Measurements from ENCODE around the gene CDC42SE2.
"Not testable (repeated sequence)": the region's sequence is repeated elsewhere in the genome, so short reads cannot be mapped to it uniquely, and the experiment has no call there.

The CDC42SE2 gene

DNA sequence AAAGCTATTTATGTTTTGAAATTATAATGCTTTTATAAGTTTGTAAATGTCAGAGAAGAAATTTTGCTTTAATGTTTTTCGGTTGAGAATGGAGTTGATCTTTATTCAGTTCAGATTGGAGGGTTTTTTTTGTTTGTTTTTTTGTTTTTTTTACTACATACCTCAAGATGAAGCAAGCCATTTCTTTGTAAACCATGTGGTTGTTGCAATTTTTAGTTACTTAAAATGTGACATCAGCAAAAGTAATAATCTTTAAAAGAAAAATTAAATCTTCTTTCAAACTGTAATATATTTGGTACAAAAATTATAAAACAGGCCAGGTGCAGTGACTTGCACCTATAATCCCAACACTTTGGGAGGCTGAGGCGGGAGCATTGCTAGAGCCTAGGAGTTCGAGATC, 102.6 kb downstream of the CDC42SE2 start:
- no peak for DNase-seq (ENCODE audit: low read depth)

DNA sequence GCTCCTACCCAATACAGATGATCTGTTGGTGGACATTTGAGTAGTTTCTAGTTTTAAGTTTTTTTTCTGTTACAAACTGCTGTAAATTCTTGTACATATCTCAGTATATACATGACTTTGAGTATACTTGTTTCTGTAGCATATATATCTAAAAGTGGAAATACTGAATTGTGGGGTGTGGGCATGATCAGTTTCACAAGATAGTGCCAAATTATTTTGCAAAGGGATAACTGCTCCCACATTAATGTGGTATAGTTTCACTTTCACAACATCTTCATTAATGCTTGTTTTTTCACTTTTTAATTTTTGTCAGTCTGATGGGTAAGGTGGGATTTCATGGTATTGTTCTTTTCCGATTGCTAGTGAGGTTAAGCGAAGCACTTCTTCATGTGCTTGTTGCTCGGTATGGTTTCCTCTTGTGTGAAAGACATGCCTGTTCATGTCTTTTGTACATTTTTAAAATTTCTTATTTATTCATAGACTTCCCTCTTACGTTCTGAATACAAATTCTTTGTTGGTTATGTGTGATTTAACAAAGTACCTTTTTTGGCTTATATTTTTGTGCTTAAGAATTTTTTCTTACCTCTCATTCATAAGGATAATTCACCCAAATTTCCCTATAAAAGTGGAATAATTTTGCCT, 103.5 kb downstream of the CDC42SE2 start:
- DNase-seq (ENCODE audit: low read depth): no peak

DNA sequence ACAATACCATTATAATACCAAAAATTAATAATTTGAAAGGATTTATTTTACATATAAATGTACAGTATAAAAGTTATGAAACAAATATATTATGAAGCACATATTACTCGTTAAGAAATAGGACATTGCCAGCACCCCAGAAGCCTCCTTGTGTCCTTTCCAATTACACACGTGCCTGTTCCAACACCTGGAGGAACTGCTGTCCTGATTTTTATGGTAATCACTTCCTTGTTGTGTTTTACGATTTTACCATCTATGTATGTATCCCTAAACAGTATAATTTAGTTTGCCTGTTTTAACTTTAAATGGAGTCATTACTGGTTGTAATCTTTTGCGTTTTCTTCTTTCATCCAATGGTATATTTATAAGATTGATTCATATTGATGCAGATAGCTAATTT, 105.0 kb downstream of the CDC42SE2 start:
- DNase-seq (ENCODE audit: low read depth): no peak

DNA sequence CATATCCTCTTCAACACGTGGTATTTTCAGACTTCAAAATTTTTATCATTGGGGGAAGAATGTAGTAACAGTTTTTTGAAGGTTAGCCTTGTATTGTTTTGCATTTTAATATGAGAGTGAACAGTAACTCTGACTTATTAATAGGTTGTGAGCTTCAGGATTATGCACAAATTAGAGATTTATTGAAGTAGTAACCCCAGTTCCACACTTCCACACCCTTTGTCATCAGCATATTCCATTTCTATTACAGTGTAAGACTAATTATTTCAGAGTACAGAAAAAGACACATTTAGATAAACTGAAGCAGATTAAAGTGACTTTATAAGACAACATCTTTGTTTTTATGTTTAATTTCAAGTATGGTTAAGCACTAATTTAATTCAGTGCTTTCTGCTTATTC, 105.7 kb downstream of the CDC42SE2 start:
- no peak for DNase-seq (ENCODE audit: low read depth)

DNA sequence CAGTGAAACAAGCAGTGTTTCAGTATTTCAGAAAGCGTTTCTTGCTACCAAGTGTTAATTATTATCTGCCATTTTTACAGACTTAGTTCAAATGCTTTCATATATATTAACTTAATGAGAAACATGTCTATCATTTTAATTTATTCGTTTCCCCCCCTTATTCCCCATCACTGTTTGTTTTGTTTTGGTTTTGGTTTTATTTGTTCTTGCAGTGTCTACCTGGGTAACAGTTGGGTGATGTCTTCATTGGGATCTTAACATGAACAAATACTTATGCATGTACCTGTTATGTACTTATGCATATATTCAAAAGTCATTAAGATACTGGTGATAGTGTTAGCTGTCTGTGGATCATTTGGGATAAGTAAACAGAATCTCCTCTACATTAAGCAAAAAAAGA, 108.0 kb downstream of the CDC42SE2 start:
- no peak for DNase-seq (ENCODE audit: low read depth)

DNA sequence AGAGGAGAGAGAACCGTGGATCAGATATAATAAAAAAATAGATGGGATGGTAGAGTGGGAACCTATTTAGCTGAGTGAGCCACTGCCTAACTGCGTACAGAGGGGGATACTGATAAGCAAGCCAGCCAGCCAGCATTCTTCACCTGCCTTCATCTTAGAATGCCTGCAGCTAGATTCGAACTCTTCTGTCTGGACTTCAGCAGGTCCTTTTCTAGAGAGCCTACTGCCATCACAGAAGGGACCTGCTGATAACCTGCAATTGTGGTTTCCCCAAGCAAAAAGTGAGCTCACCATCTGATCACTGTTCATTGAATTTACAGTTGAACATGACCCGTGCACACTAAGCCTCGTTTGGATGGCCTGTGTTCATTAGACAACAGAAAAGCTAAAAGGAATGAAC, 109.4 kb downstream of the CDC42SE2 start:
- no peak for DNase-seq (ENCODE audit: low read depth)

DNA sequence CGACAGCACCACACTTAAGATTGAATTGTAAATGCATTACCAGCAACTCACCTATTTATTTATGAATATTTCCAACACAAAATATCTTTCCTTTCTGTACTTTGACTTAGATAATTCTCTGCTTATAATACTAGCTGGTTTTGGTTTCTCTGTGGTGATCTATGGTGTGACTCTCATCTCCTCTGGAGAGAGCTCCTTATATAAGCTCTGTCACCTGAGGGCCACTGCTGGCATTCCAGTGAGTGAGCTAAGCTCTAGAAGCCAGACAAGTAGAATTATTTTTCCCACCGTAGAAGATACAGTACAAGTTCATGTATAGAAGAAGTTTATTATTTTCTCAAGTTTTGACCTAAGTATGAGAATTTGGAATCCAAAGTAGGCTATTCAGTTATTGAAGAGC, 111.5 kb downstream of the CDC42SE2 start:
- no peak for DNase-seq (ENCODE audit: low read depth)

DNA sequence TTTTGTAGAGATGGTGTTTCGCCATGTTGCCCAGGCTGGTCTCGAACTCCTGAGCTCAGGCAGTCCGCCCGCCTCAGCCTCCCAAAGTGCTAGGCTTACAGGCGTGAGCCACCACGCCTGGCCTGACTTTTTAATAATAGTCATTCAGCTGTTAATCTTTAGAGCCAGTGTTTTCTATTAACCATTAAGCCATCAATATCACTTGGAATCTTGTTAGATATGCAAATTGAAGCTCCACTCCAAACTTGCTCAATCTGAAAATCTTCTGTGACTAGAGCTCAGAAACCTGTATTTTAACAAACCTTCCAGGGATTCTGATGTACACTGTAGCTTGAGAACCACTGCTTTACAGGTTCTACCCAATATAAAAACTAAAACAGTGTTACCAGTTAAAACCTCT, 113.5 kb downstream of the CDC42SE2 start:
- DNase-seq (ENCODE audit: low read depth): no peak

DNA sequence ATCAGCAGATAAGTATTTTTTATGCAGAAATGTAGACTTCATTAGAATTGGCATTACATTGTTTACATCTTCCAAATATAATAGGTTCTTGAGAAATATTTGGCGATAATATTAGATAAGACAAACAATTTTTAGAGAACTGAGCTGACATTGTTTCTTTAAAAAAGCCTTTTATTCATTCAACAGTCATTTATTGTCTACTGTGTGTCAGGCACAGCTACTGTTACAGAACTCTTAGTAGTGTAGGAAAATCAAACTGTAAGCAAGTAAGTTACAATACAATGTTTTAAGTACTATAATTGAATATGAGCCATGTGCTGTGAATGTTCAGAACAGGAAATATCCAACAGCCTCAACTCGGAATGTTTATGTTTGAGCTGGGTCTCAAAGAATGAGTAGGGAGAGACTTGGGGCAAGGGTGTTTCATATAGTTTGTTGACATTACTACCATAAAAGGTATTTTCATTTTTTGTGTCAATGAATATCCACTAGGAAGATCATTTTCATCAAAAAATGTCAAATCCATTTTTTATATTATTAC, 114.0 kb downstream of the CDC42SE2 start:
- DNase-seq (ENCODE audit: low read depth): no peak

DNA sequence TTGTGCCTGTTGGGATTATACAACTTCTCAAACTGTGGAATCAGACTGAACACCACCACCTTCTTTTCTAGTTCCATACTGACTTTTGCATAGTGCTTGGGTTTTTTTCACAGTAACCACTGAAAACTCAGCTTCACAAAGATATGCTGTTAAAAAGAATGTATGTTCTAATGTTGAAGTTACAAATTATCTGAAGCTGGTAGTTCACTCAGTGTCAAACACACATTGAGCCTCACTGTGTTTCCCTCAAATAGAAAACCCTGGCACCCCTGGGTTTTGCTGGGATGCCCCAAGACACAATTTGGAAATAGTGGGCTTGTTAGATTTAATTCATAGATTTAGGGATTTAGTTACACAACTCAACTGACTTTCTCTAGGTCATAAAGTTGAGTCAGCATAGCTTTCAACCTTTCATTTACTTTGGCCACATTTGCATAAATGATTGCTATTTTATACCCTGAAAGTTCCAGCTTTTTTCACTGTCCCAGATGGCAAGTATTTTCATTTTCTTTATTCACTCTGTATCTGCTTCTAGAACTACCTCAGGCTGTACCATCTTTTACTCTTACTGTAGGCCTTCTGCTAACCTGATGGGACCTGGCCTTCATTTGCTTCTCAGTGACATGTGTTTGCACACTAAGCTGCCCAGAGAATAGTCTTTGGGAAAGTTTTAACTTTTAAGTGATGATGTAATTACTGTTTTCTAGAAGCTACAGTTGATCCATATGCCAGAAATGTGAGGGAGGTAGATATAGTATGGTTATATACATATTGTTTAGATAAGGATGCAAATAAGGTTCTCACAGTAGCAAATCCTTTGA, 115.1 kb downstream of the CDC42SE2 start:
- DNase-seq (ENCODE audit: low read depth): no peak

DNA sequence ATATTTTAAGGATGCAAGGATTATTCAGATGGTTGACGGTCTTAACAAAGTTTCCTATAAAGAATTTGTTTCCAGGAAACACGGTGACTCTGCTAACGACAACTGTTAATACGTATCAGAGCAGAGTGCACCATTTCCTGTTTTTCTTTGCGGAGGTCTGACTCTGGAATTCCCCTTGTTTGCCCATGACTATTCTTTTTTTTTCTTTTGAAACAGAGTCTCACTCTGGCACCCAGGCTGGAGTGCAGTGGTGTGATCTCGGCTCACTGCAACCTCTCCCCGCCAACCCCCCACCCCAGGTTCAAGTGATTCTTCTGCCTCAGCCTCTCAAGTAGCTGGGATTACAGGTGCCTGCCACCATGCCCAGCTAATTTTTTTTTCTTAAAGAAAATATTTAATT, 115.9 kb downstream of the CDC42SE2 start:
- peak; percentile 63 for DNase-seq (ENCODE audit: low read depth)

DNA sequence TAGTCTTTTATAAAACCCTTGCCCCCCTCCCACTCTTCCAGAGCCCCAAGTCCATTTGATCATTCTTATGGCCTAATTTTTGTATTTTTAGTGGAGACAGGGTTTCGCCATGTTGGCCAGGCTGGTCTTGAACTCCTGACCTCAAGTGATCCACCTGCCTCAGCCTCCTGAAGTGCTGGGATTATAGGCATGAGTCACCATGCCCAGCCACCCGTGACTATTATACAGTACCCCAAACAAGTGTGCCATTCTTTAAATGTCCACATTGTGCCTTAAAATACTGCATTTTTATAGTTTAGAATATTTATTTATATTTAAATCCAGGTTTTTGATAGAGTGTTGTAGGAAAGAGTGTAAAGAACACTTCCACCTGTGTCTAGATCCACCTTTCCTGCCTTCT, 116.4 kb downstream of the CDC42SE2 start:
- DNase-seq (ENCODE audit: low read depth): not testable (repeated sequence)

DNA sequence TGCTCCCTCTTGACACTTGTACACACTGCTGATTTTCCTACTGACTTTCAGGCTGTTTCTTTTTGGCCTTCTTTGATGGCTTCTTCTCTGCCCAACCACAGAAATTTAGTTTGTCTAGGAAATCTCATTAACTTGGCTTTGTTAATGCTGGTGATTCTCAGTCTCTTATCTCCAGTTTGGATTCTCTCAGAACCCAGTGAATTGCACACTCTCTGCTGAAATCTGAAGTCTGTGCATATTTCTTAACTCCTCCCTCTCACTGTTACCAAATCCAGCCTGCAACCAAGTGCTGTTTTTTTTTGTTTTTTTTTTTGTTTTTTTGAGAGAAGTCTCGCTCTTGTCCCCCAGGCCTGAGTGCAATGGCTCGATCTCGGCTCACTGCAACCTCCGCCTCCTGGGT, 117.2 kb downstream of the CDC42SE2 start:
- no peak for DNase-seq (ENCODE audit: low read depth)

DNA sequence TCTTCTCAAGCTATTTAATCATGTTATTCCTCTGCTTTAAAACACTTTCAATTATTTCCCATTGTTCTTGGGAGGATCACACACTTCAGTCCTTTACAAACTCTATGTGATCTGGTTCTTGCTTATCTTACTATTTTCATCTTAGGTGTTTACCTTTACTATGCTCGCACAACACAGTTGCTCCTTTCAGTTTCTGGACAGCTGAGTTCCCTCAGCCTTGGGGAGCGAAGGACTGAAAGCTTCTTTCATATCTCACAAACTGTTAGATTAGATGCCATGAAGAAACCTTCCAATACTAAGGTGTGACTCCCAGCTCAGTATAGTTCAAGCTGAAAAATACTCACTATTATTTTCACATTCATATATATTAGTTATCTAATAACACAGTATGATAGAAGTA, 117.9 kb downstream of the CDC42SE2 start:
- DNase-seq (ENCODE audit: low read depth): no peak

DNA sequence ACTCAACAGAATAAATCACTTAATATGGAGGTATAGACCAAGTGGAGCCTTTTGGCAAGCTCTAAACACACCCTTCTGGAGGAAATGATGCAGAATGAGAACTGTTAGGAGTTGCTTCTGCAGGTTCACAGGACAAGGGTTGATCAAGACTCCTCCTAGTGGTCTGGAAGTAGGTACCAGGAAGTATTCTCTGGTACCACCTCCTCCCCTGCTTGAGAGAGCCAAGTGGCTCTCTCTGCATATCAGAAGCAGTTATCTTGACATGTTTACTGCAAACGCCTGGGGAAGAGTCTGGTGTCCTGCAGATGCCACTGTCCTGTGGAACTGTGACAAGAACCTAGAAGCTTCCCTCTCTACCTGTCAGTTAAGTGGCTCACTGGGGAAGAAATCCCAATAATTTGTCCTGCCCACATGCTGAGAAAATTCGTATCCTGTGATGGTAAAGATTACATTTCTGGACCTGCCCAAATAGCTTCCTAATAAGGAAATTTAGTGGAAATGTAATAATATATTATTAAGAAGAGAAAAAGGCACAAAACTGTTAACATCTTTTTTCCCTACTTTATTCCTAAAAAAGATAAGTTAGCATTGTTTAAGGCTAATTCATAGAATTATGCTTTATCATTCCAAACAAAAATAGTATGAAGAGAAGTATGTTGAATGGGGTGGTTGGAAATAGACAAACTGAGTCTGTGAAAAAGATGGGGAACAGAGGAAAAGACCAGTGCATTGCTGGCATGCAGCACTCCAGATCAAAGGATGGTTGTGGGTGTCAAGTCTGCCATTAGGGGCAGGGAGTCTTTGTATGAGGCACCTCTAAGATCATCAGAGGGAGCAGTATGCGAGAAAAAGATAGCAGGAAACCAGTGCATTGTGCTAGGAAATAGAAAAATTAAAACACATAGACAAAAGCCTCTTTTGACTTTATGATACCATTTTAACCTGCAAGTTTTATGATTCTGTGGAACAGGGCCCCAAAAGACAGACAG, 118.8 kb downstream of the CDC42SE2 start:
- DNase-seq (ENCODE audit: low read depth): peak; percentile 38

DNA sequence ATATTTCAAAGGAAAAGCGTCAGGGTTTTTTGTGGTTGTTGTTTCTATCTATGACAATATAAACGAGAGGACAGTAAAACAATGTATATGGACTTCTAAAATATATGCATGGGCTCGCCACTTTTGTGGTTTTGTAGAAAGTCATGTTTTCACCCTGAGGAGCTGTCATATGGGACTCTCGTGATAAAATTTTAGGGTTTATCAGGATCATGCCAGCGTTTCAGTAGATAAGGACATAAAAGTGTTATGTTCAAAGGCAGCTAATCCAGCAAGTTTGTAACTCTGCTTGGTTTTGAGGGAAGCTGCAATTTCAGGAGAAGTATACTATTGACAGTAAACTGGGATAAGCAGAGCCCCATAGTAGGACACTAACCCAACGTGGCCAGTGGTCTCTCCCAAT, 120.3 kb downstream of the CDC42SE2 start:
- DNase-seq (ENCODE audit: low read depth): no peak

DNA sequence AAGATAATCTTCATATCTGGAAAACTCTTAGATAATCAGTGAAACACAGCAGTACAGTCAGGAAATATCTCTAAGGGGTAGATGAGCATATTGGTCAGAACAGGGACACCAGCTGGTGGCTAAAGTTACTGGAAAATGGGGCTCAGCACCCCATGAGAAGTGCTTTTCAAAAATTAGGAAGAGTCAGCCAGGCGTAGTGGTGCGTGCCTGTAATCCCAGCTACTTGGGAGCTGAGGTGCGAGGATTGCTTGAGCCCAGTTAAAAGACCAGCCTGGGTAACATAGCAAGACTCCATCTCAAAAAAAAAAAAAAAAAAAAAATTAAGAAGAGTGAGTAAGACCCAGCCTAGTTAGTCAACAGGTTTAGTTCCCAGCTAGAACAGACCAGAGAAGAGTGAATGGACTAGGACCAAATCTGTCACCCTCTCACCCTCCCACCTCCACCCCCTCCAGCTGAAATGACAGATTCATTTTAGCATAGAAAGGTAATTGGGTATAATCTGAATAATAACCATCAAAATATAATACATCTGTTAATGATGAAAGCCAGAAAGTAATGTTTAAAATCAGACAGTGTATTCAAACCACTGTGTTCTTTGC, 120.9 kb downstream of the CDC42SE2 start:
- no peak for DNase-seq (ENCODE audit: low read depth)

DNA sequence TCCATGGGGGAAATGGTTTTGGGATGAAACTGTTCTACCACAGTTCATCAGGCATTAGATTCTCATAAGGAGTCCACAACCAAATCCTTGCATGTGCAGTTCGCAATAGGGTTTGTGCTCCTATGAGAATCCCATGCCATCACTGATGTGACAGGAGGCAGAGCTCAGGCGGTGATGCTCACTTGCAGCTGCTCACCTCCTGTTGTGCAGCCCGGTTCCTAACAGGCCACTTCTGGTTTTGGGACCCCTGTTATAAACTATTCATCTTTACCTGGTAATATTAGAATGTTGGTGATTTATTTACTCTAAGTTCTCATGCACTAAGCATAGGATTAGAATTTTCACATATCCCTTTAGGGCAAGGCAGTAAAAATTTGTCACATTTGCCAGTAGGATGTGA, 122.3 kb downstream of the CDC42SE2 start:
- DNase-seq (ENCODE audit: low read depth): no peak

DNA sequence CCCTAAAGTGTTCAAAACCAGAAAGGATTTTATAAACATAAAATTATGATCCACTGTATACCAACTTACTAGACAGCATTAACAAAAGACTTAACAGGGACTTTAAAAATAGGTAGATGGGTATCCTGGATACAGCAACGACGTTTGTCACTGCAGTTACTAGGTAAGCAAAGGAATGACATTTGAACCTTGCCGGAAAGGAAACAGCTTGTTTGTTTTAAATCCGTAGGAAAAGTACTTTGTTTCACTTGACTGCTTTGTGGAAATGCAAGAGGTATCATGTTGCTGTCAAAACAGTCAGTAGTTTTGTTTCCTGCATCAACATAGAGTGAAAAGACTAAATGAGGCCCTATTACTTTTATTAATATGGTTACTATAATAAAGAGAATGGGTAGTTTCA, 122.9 kb downstream of the CDC42SE2 start:
- DNase-seq (ENCODE audit: low read depth): no peak

DNA sequence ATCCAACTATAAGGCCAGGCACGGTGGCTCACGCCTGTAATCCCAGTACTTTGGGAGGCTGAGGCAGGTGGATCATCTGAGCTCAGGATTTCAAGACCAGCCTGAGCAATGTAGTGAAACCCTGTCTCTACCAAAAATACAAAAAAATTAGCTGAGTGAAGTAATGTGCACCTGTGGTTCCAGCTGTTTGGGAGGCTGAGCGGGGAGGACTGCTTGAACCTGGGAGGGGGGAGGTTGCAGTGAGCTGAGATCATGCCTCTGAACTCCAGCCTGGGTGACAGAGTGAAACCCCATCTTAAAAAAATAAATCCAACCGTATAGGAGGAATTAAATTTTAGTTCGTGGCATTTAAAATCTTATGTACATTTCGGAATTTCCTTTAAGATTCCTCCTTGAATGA, 123.4 kb downstream of the CDC42SE2 start:
- DNase-seq (ENCODE audit: low read depth): no peak

DNA sequence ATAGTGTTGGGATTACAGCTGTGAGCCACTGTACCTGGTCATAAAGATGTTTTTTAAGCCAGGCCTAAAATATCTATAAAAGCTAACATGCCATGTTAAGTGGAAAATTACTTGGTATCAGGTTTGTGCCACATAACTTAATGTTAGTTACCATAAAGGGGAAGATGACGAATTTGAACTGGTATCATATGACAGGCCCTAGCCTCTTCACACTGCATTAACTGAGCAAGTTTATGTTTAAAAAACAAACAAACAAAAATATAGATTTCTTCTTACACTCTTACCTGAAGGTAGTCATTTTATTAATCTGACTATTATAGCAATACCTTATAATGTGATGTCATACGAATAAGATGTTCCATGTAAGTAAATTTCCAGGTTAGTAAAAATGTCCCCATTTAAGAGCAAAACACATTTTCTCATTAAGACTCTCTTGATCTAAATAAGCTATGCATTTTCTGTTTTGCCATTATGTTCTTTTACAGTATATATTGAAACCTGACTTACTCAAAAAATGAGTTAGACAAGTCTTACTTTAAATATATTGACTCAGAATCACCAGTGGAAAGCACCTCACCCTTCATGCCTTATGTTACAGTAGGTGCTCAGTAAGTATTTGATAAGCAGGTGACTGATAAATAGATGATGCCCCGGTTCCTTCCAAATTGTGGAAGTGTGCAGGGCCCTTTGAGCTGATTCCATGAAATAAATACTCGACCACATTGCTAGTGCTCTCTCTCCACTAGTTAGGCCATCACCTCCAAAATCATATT, 125.4 kb downstream of the CDC42SE2 start:
- DNase-seq (ENCODE audit: low read depth): no peak
